HL-60 (cell line): ENCODE results near the gene KIAA1549.

ENCODE experiments used
- DNase-seq, 2 experiments: peaks; one replicate each; pipeline ENCODE4 v3.0.0-alpha.2; 2010 to 2020; ENCODE audit warnings: low read depth in 1 of 2, low spot score in 1 of 2
- H3K27ac ChIP-seq: fragments of 250-450 bp; sonication (Bioruptor Pico); replicated peaks from 2 replicates; pipeline ENCODE4 v1.5.1; 2020; ENCODE audit warnings: mild to moderate bottlenecking, moderate library complexity
- H3K27me3 ChIP-seq: fragments of 250-450 bp; sonication (Bioruptor Pico); 2 replicates; pipeline ENCODE4 v1.5.1; 2021; ENCODE audit warnings: mild to moderate bottlenecking, moderate library complexity; ENCODE audit not compliant: insufficient read depth, poor library complexity, severe bottlenecking
- H3K4me3 ChIP-seq: replicated peaks from 2 replicates; pipeline ENCODE4 v1.5.1; 2011; ENCODE audit warnings: mild to moderate bottlenecking, control low read depth, low read length; ENCODE audit not compliant: insufficient read depth
- CTCF ChIP-seq: IDR thresholded peaks from one replicate; pipeline ENCODE4 v1.5.1; 2011; ENCODE audit warnings: low read length, control low read depth, inconsistent platforms; ENCODE audit not compliant: insufficient read depth
- GABPA ChIP-seq: IDR thresholded peaks from 2 replicates; pipeline ENCODE4 v1.6.1; 2012; ENCODE audit warnings: low read depth
- POLR2AphosphoS5 ChIP-seq: IDR thresholded peaks from 2 replicates; pipeline ENCODE4 v1.6.1; 2012; ENCODE audit warnings: low read depth
- REST ChIP-seq: IDR thresholded peaks from 2 replicates; pipeline ENCODE4 v1.6.1; 2012; ENCODE audit warnings: low read depth; ENCODE audit not compliant: insufficient replicate concordance
- SPI1 ChIP-seq: IDR thresholded peaks from 2 replicates; pipeline ENCODE4 v1.6.1; 2012; ENCODE audit warnings: low read depth, mild to moderate bottlenecking, borderline replicate concordance

The KIAA1549 gene

GRCh38 chr7:138809346-138809745 is 171.8 kb downstream of the KIAA1549 start:
- Histone ChIP-seq H3K27ac (no peak overlapping the region), H3K4me3 (no peak overlapping the region), H3K27me3 (no peaks in the 10 kb centered on the region)
- TF ChIP-seq GABPA (no peak), POLR2AphosphoS5 (no peak), CTCF (no peak), SPI1 (no peak), REST (no peak)
- DNase-seq: no peak

GRCh38 chr7:138804618-138805017 is 176.6 kb downstream of the KIAA1549 start:
- Histone ChIP-seq H3K27ac (no peak overlapping the region), H3K27me3 (no peaks in the 10 kb centered on the region), H3K4me3 (no peak overlapping the region)
- no peak for TF ChIP-seq REST
- TF ChIP-seq POLR2AphosphoS5: no peak
- TF ChIP-seq GABPA: no peak
- TF ChIP-seq SPI1: no peak
- no peak for TF ChIP-seq CTCF
- no peak for DNase-seq

GRCh38 chr7:138802706-138803105 is 178.5 kb downstream of the KIAA1549 start:
- no peaks in the 10 kb centered on the region for H3K27me3 ChIP-seq
- H3K4me3 ChIP-seq: no peak overlapping the region
- TF ChIP-seq CTCF (no peak), SPI1 (no peak), REST (no peak), POLR2AphosphoS5 (no peak), GABPA (no peak)
- no peak overlapping the region for H3K27ac ChIP-seq
- no peak for DNase-seq
